ENCODE measurements around the gene AKAP12.
"Not testable (repeated sequence)": the region's sequence is repeated elsewhere in the genome, so short reads cannot be mapped to it uniquely, and the experiment has no call there.

The AKAP12 gene

GRCh38 chr6:151341476-151342195 is 101.9 kb downstream of the AKAP12 start:
- DNase-seq, result no peak
- TF ChIP-seq, protein P1, sequence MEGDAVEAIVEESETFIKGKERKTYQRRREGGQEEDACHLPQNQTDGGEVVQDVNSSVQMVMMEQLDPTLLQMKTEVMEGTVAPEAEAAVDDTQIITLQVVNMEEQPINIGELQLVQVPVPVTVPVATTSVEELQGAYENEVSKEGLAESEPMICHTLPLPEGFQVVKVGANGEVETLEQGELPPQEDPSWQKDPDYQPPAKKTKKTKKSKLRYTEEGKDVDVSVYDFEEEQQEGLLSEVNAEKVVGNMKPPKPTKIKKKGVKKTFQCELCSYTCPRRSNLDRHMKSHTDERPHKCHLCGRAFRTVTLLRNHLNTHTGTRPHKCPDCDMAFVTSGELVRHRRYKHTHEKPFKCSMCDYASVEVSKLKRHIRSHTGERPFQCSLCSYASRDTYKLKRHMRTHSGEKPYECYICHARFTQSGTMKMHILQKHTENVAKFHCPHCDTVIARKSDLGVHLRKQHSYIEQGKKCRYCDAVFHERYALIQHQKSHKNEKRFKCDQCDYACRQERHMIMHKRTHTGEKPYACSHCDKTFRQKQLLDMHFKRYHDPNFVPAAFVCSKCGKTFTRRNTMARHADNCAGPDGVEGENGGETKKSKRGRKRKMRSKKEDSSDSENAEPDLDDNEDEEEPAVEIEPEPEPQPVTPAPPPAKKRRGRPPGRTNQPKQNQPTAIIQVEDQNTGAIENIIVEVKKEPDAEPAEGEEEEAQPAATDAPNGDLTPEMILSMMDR (IDR thresholded peaks at IDR 0.05; ENCODE audit: low read depth, low read length), result no peak
- Histone ChIP-seq H3K27me3 (no peaks in the 10 kb centered on the region), H3K4me3 (ENCODE audit: low read depth, low read length) (no peak overlapping the region), H3K4me1 (no peaks in the 10 kb centered on the region), H3K9me3 (no peaks in the 10 kb centered on the region), H3K36me3 (no peaks in the 10 kb centered on the region)

DNA sequence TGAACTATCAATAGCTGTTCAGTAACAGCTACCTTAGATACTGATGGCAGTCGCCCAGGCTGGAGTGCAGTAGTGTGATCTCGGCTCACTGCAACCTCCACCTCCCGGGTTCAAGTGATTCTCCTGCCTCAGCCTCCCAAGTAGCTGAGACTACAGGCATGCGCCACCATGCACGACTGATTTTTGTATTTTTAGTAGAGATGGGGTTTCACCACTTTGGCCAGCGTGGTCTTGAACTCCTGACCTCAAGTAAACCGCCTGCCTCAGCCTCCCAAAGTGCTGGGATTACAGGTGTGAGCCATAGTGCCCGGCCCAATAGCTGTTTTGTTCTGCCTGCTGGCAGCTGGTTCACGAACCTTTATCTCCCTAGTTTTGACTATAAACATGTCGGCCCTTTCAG is 103.0 kb downstream of the AKAP12 start:
- H3K4me1 ChIP-seq; H3K36me3 ChIP-seq; H3K9me3 ChIP-seq; H3K27me3 ChIP-seq; H3K4me3 ChIP-seq (ENCODE audit: low read depth, low read length); DNase-seq: not testable (repeated sequence)

- H3K36me3 ChIP-seq, result no peaks in the 10 kb centered on the region
- TF ChIP-seq, protein P1 (IDR thresholded peaks at IDR 0.05; ENCODE audit: low read depth, low read length), result no peak
- H3K4me1 ChIP-seq, result no peaks in the 10 kb centered on the region
- no peak for DNase-seq
- no peak overlapping the region for H3K4me3 ChIP-seq (ENCODE audit: low read depth, low read length)
- H3K9me3 ChIP-seq, result no peaks in the 10 kb centered on the region
- no peaks in the 10 kb centered on the region for H3K27me3 ChIP-seq
Observed at GRCh38 chr6:151349651-151350270, 110.0 kb downstream of the AKAP12 start.

- H3K9me3 ChIP-seq, result no peaks in the 10 kb centered on the region
- H3K4me1 ChIP-seq, result no peaks in the 10 kb centered on the region
- H3K27me3 ChIP-seq, result no peaks in the 10 kb centered on the region
- no peaks in the 10 kb centered on the region for H3K36me3 ChIP-seq
- no peak for DNase-seq
- TF ChIP-seq, protein P1 (IDR thresholded peaks at IDR 0.05; ENCODE audit: low read depth, low read length), result no peak
- H3K4me3 ChIP-seq (ENCODE audit: low read depth, low read length), result no peak overlapping the region
Observed at GRCh38 chr6:151350442-151351145, 110.8 kb downstream of the AKAP12 start.

GRCh38 chr6:151351146-151351700 is 111.5 kb downstream of the AKAP12 start:
- Histone ChIP-seq H3K4me3 (ENCODE audit: low read depth, low read length) (no peak overlapping the region), H3K36me3 (no peaks in the 10 kb centered on the region), H3K27me3 (no peaks in the 10 kb centered on the region), H3K9me3 (no peaks in the 10 kb centered on the region), H3K4me1 (no peaks in the 10 kb centered on the region)
- no peak for DNase-seq
- TF ChIP-seq, protein P1 (IDR thresholded peaks at IDR 0.05; ENCODE audit: low read depth, low read length), result no peak

GRCh38 chr6:151351731-151352130 is 112.0 kb downstream of the AKAP12 start:
- Histone ChIP-seq H3K4me3 (ENCODE audit: low read depth, low read length) (no peak overlapping the region), H3K9me3 (no peaks in the 10 kb centered on the region), H3K4me1 (no peaks in the 10 kb centered on the region), H3K36me3 (no peaks in the 10 kb centered on the region), H3K27me3 (no peaks in the 10 kb centered on the region)
- TF ChIP-seq, protein P1 (IDR thresholded peaks at IDR 0.05; ENCODE audit: low read depth, low read length), result no peak
- DNase-seq, result no peak

Data from BE2C (cell line).